Neural cell (in vitro differentiated cells): ENCODE data around the gene DLST. TPM values are rescaled to one million over a fixed set of nuclear protein-coding genes. Genes with fewer than 3 reads are reported as not detected.

Source experiments
- H2AFZ ChIP-seq: fragments of 200-600, 300-800 bp; sonication (generic), shearing (Covaris generic); 2 replicates; pipeline ENCODE4 v1.6.0; 2014; ENCODE audit warnings: low read depth, mild to moderate bottlenecking, antibody characterized with exemption, low read length, moderate library complexity
- H3F3A ChIP-seq: fragments of 200-600 bp; shearing (Covaris generic); 2 replicates; pipeline ENCODE4 v1.6.1; 2016; ENCODE audit warnings: mild to moderate bottlenecking, moderate library complexity, mixed read lengths, antibody characterized with exemption, low read length; ENCODE audit not compliant: insufficient read depth, poor library complexity, severe bottlenecking
- H3K27ac ChIP-seq: fragments of 200-600, 300-800 bp; sonication (generic), shearing (Covaris generic); 2 replicates; pipeline ENCODE4 v1.5.1; 2014; ENCODE audit warnings: mild to moderate bottlenecking, low read length, moderate library complexity
- H3K27me3 ChIP-seq: fragments of 300-800, 200-600 bp; sonication (generic), shearing (Covaris generic); 2 replicates; pipeline ENCODE4 v1.6.0; 2014; ENCODE audit warnings: mild to moderate bottlenecking, low read depth, low read length, moderate library complexity; ENCODE audit not compliant: insufficient read depth
- H3K36me3 ChIP-seq: fragments of 300-800, 200-600 bp; sonication (generic), shearing (Covaris generic); 2 replicates; pipeline ENCODE4 v1.5.1; 2014; ENCODE audit warnings: mild to moderate bottlenecking, antibody characterized with exemption, low read length, moderate library complexity; ENCODE audit not compliant: insufficient read depth
- H3K4me2 ChIP-seq: fragments of 300-800, 200-600 bp; sonication (generic), shearing (Covaris generic); 2 replicates; pipeline ENCODE4 v1.6.0; 2014; ENCODE audit warnings: mild to moderate bottlenecking, low read length
- H3K4me3 ChIP-seq: fragments of 300-800, 200-600 bp; sonication (generic), shearing (Covaris generic); 2 replicates; pipeline ENCODE4 v1.5.1; 2014; ENCODE audit warnings: mild to moderate bottlenecking, low read length, moderate library complexity
- H3K79me2 ChIP-seq: fragments of 200-600 bp; shearing (Covaris generic); replicated peaks from 2 replicates; pipeline ENCODE4 v1.6.0; 2014; ENCODE audit warnings: mild to moderate bottlenecking, low read length, moderate library complexity; ENCODE audit not compliant: insufficient read depth
- H3K9ac ChIP-seq: fragments of 300-800, 200-600 bp; sonication (generic), shearing (Covaris generic); 2 replicates; pipeline ENCODE4 v1.6.1; 2016; ENCODE audit warnings: mild to moderate bottlenecking, low read length, mixed read lengths
- H3K9me2 ChIP-seq: fragments of 200-600 bp; shearing (Covaris generic); 2 replicates; pipeline ENCODE4 v1.6.1; 2016; ENCODE audit warnings: mild to moderate bottlenecking, low read length, mixed read lengths; ENCODE audit not compliant: insufficient read depth
- H3K9me3 ChIP-seq: fragments of 200-600, 300-800 bp; sonication (generic), shearing (Covaris generic); 2 replicates; pipeline ENCODE4 v1.6.1; 2016; ENCODE audit warnings: mild to moderate bottlenecking, mixed run types, low read length, moderate library complexity, mixed read lengths
- H4K20me1 ChIP-seq: fragments of 200-600 bp; shearing (Covaris generic); 2 replicates; pipeline ENCODE4 v1.6.1; 2016; ENCODE audit warnings: mild to moderate bottlenecking, mixed run types; ENCODE audit not compliant: insufficient read depth
- EP300 ChIP-seq: fragments of 450-650 bp; conservative IDR thresholded peaks from 2 replicates; pipeline ENCODE4 v1.6.1; 2014; ENCODE audit warnings: antibody characterized with exemption, mild to moderate bottlenecking, moderate library complexity; ENCODE audit not compliant: poor library complexity, severe bottlenecking
- EZH2 ChIP-seq: fragments of 200-600, 300-800 bp; shearing (Covaris generic), sonication (generic); IDR thresholded peaks from 2 replicates; pipeline ENCODE4 v1.6.1; 2014; ENCODE audit warnings: antibody characterized with exemption, low read length, borderline replicate concordance, mild to moderate bottlenecking; ENCODE audit not compliant: insufficient read depth, poor library complexity, severe bottlenecking
- MXI1 ChIP-seq: fragments of 450-650 bp; conservative IDR thresholded peaks from 2 replicates; pipeline ENCODE4 v1.6.1; 2014; ENCODE audit warnings: antibody characterized with exemption, mild to moderate bottlenecking; ENCODE audit not compliant: poor library complexity, severe bottlenecking
- POLR2AphosphoS5 ChIP-seq: IDR thresholded peaks from 2 replicates; pipeline ENCODE4 v1.6.1; 2012
- RAD21 ChIP-seq: fragments of 450-650 bp; conservative IDR thresholded peaks from 2 replicates; pipeline ENCODE4 v1.6.1; 2014; ENCODE audit warnings: antibody characterized with exemption, mild to moderate bottlenecking, moderate library complexity
- SMC3 ChIP-seq: fragments of 450-650 bp; conservative IDR thresholded peaks from 2 replicates; pipeline ENCODE4 v1.6.1; 2014; ENCODE audit warnings: antibody characterized with exemption, mild to moderate bottlenecking, moderate library complexity; ENCODE audit not compliant: poor library complexity
- TAF1 ChIP-seq: IDR thresholded peaks from 2 replicates; pipeline ENCODE4 v1.6.1; 2012; ENCODE audit warnings: low read depth
- polyA plus RNA-seq: library from polyadenylated mRNA; depleted of rRNA; stranded (reverse); fragments of >200 nt; gene quantifications from 2 replicates; pipeline ENCODE4 v1.2.3, GENCODE V29; 2014
- TF ChIP-seq, protein P1 (sequence below): IDR thresholded peaks from 2 replicates; pipeline ENCODE4 v1.6.1; 2012; ENCODE audit warnings: borderline replicate concordance
- TF ChIP-seq, protein P2 (sequence below): fragments of 450-650 bp; IDR thresholded peaks from 2 replicates; pipeline ENCODE4 v1.5.1; 2014; ENCODE audit warnings: antibody characterized with exemption, mild to moderate bottlenecking, moderate library complexity; ENCODE audit not compliant: poor library complexity, severe bottlenecking

DLST gene
- polyA plus RNA-seq, 1 donor from 2014 or later, result 59.7 TPM

DNA sequence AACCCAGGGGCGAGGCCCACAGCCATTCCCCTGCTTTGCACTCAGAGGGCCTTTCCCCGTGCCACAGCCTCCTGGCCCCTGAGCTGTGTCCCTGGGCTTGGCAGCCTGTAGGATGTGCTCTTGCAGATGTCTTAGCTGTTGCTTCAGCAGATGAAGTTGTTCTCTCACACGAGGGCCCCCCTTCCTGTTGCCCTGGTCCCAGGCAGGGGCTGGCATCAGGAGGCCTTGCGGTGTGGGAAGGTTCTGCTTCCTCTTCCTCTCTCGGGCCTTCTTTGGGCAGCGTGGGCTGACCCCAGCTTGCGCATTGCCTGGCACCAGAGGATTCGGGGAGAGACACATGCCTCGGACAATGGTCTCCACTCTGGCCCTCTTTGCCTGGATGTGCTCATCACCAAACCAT lies 18.4 kb upstream of the DLST start:
- Histone ChIP-seq H3K9me3 (no peaks in the 10 kb centered on the region), H3K4me2 (no peak overlapping the region), H3F3A (no peaks in the 10 kb centered on the region), H3K9ac (no peak overlapping the region), H3K27me3 (no peaks in the 10 kb centered on the region), H3K9me2 (no peaks in the 10 kb centered on the region), H3K79me2 (no peaks in the 10 kb centered on the region), H4K20me1 (no peaks in the 10 kb centered on the region), H3K36me3 (no peaks in the 10 kb centered on the region), H2AFZ (no peak overlapping the region), H3K4me3 (no peak overlapping the region), H3K27ac (no peak overlapping the region)
- TF ChIP-seq MXI1 (no peak), RAD21 (no peak), TAF1 (no peak), EZH2 (no peak), POLR2AphosphoS5 (no peak), SMC3 (no peak)
- TF ChIP-seq, protein P1, sequence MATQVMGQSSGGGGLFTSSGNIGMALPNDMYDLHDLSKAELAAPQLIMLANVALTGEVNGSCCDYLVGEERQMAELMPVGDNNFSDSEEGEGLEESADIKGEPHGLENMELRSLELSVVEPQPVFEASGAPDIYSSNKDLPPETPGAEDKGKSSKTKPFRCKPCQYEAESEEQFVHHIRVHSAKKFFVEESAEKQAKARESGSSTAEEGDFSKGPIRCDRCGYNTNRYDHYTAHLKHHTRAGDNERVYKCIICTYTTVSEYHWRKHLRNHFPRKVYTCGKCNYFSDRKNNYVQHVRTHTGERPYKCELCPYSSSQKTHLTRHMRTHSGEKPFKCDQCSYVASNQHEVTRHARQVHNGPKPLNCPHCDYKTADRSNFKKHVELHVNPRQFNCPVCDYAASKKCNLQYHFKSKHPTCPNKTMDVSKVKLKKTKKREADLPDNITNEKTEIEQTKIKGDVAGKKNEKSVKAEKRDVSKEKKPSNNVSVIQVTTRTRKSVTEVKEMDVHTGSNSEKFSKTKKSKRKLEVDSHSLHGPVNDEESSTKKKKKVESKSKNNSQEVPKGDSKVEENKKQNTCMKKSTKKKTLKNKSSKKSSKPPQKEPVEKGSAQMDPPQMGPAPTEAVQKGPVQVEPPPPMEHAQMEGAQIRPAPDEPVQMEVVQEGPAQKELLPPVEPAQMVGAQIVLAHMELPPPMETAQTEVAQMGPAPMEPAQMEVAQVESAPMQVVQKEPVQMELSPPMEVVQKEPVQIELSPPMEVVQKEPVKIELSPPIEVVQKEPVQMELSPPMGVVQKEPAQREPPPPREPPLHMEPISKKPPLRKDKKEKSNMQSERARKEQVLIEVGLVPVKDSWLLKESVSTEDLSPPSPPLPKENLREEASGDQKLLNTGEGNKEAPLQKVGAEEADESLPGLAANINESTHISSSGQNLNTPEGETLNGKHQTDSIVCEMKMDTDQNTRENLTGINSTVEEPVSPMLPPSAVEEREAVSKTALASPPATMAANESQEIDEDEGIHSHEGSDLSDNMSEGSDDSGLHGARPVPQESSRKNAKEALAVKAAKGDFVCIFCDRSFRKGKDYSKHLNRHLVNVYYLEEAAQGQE, result no peak

- H3K9me3 ChIP-seq, result no peaks in the 10 kb centered on the region
- no peaks in the 10 kb centered on the region for H3K9me2 ChIP-seq
- no peak overlapping the region for H3K27ac ChIP-seq
- no peaks in the 10 kb centered on the region for H3K79me2 ChIP-seq
- H4K20me1 ChIP-seq, result no peaks in the 10 kb centered on the region
- H3K4me2 ChIP-seq, result no peak overlapping the region
- TF ChIP-seq EZH2, result no peak
- TF ChIP-seq POLR2AphosphoS5, result no peak
- TF ChIP-seq TAF1, result no peak
- TF ChIP-seq, protein P2, sequence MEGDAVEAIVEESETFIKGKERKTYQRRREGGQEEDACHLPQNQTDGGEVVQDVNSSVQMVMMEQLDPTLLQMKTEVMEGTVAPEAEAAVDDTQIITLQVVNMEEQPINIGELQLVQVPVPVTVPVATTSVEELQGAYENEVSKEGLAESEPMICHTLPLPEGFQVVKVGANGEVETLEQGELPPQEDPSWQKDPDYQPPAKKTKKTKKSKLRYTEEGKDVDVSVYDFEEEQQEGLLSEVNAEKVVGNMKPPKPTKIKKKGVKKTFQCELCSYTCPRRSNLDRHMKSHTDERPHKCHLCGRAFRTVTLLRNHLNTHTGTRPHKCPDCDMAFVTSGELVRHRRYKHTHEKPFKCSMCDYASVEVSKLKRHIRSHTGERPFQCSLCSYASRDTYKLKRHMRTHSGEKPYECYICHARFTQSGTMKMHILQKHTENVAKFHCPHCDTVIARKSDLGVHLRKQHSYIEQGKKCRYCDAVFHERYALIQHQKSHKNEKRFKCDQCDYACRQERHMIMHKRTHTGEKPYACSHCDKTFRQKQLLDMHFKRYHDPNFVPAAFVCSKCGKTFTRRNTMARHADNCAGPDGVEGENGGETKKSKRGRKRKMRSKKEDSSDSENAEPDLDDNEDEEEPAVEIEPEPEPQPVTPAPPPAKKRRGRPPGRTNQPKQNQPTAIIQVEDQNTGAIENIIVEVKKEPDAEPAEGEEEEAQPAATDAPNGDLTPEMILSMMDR, result no peak
- TF ChIP-seq SMC3, result no peak
- TF ChIP-seq, protein P1, result no peak
- no peak for TF ChIP-seq EP300
- no peak for TF ChIP-seq MXI1
- H3F3A ChIP-seq, result no peaks in the 10 kb centered on the region
- no peaks in the 10 kb centered on the region for H3K27me3 ChIP-seq
- H3K9ac ChIP-seq, result no peak overlapping the region
- no peak overlapping the region for H3K4me3 ChIP-seq
- H3K36me3 ChIP-seq, result no peaks in the 10 kb centered on the region
- H2AFZ ChIP-seq, result no peak overlapping the region
These were observed 17.5 kb upstream of the DLST start for GRCh38 chr14:74864198-74864597.
